Measurements from ENCODE around the gene CD22.

The CD22 gene

DNA sequence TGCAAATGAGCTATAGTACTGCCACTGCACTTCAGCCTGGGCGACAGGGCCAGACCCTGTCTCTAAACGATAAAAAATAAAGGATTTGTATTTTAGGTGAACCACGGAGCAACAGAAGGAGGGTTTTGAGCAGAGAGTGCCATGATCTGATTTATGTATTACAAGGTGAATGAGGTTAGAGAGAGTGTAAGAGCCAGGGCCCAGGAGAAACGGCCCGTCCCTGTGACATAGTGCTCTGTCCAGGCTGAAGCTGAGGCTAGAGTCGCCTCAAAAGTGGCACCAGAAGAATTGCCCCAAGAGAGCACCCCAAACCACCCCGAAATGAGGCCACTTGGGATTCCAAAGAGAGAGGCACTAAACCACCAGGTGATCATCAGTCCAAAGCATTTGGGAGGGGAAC is 20.1 kb upstream of the CD22 start:
- no peaks in the 10 kb centered on the region for H3K79me2 ChIP-seq (ENCODE audit: insufficient read depth, low read length)
- H3K27ac ChIP-seq (ENCODE audit: low read depth, low read length): no peak overlapping the region
- H3K9me3 ChIP-seq (ENCODE audit: insufficient read depth, low read length): no peaks in the 10 kb centered on the region
- no peak overlapping the region for H3K4me3 ChIP-seq (ENCODE audit: insufficient read depth, low read length, poor library complexity, severe bottlenecking)
- H3F3A ChIP-seq (ENCODE audit: insufficient read depth): no peaks in the 10 kb centered on the region
- H3K4me2 ChIP-seq (ENCODE audit: low read depth, low read length, poor library complexity, severe bottlenecking): no peak overlapping the region
- no peaks in the 10 kb centered on the region for H4K20me1 ChIP-seq (ENCODE audit: low read depth, low read length)
- TF ChIP-seq EZH2phosphoT487 (conservative IDR thresholded peaks at IDR 0.05; ENCODE audit: low read length): no peak
- TF ChIP-seq, protein P1, sequence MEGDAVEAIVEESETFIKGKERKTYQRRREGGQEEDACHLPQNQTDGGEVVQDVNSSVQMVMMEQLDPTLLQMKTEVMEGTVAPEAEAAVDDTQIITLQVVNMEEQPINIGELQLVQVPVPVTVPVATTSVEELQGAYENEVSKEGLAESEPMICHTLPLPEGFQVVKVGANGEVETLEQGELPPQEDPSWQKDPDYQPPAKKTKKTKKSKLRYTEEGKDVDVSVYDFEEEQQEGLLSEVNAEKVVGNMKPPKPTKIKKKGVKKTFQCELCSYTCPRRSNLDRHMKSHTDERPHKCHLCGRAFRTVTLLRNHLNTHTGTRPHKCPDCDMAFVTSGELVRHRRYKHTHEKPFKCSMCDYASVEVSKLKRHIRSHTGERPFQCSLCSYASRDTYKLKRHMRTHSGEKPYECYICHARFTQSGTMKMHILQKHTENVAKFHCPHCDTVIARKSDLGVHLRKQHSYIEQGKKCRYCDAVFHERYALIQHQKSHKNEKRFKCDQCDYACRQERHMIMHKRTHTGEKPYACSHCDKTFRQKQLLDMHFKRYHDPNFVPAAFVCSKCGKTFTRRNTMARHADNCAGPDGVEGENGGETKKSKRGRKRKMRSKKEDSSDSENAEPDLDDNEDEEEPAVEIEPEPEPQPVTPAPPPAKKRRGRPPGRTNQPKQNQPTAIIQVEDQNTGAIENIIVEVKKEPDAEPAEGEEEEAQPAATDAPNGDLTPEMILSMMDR (IDR thresholded peaks at IDR 0.05; ENCODE audit: insufficient read depth, low read length, poor library complexity, severe bottlenecking): no peak
- H2AFZ ChIP-seq (ENCODE audit: low read depth, low read length, severe bottlenecking): no peak overlapping the region
- H3K9me2 ChIP-seq (replicated peaks; ENCODE audit: insufficient read depth, low read length): no peaks in the 10 kb centered on the region
- no peaks in the 10 kb centered on the region for H3K36me3 ChIP-seq (ENCODE audit: low read length)
- H3K9ac ChIP-seq (ENCODE audit: low read length): no peak overlapping the region
- no peaks in the 10 kb centered on the region for H3K27me3 ChIP-seq (ENCODE audit: low read length)

GRCh38 chr19:35309481-35310279 is 19.3 kb upstream of the CD22 start:
- TF ChIP-seq, protein P1 (IDR thresholded peaks at IDR 0.05; ENCODE audit: insufficient read depth, low read length, poor library complexity, severe bottlenecking): no peak
- TF ChIP-seq EZH2phosphoT487 (conservative IDR thresholded peaks at IDR 0.05; ENCODE audit: low read length): no peak
- Histone ChIP-seq H3K4me2 (ENCODE audit: low read depth, low read length, poor library complexity, severe bottlenecking) (no peak overlapping the region), H3K9ac (ENCODE audit: low read length) (no peak overlapping the region), H4K20me1 (ENCODE audit: low read depth, low read length) (no peaks in the 10 kb centered on the region), H3K36me3 (ENCODE audit: low read length) (no peaks in the 10 kb centered on the region), H3K9me2 (replicated peaks; ENCODE audit: insufficient read depth, low read length) (no peaks in the 10 kb centered on the region), H3K27ac (ENCODE audit: low read depth, low read length) (no peak overlapping the region), H3K4me3 (ENCODE audit: insufficient read depth, low read length, poor library complexity, severe bottlenecking) (no peak overlapping the region), H3K9me3 (ENCODE audit: insufficient read depth, low read length) (no peaks in the 10 kb centered on the region), H3K79me2 (ENCODE audit: insufficient read depth, low read length) (no peaks in the 10 kb centered on the region), H2AFZ (ENCODE audit: low read depth, low read length, severe bottlenecking) (no peak overlapping the region), H3K27me3 (ENCODE audit: low read length) (no peaks in the 10 kb centered on the region), H3F3A (ENCODE audit: insufficient read depth) (no peaks in the 10 kb centered on the region)

DNA sequence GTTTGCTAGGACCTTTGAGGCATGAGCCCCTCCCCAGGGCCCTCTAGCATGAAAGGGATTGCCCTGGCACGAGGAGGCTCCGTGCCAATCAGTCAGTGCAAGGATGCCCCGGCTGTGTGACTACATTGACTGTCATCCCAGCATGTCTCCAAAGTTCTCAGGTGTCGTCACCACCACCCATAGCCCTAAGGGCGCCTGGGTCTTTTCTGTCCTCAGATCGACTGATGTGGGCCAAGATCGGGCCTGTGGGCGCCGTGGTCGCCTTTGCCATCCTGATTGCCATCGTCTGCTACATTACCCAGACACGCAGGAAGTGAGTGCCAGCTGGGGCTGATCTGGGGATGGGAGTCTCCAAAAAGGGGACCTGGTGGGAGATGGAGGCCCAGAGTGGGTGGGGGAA is 18.7 kb upstream of the CD22 start:
- H3K27me3 ChIP-seq (ENCODE audit: low read length): no peaks in the 10 kb centered on the region
- H3K4me2 ChIP-seq (ENCODE audit: low read depth, low read length, poor library complexity, severe bottlenecking): no peak overlapping the region

More for the DNA sequence above, 18.7 kb upstream of the CD22 start:
- H3K9ac ChIP-seq (ENCODE audit: low read length): no peak overlapping the region
- H3K79me2 ChIP-seq (ENCODE audit: insufficient read depth, low read length): no peaks in the 10 kb centered on the region
- H3K4me3 ChIP-seq (ENCODE audit: insufficient read depth, low read length, poor library complexity, severe bottlenecking): no peak overlapping the region
- no peaks in the 10 kb centered on the region for H3K9me2 ChIP-seq (replicated peaks; ENCODE audit: insufficient read depth, low read length)
- no peak for TF ChIP-seq EZH2phosphoT487 (conservative IDR thresholded peaks at IDR 0.05; ENCODE audit: low read length)
- TF ChIP-seq, protein P1 (IDR thresholded peaks at IDR 0.05; ENCODE audit: insufficient read depth, low read length, poor library complexity, severe bottlenecking): no peak
- no peak overlapping the region for H3K27ac ChIP-seq (ENCODE audit: low read depth, low read length)
- no peaks in the 10 kb centered on the region for H3K36me3 ChIP-seq (ENCODE audit: low read length)
- no peaks in the 10 kb centered on the region for H3F3A ChIP-seq (ENCODE audit: insufficient read depth)
- no peaks in the 10 kb centered on the region for H4K20me1 ChIP-seq (ENCODE audit: low read depth, low read length)
- no peak overlapping the region for H2AFZ ChIP-seq (ENCODE audit: low read depth, low read length, severe bottlenecking)
- no peaks in the 10 kb centered on the region for H3K9me3 ChIP-seq (ENCODE audit: insufficient read depth, low read length)

Data from SU-DHL-6 (cell line).